ENCODE results near the gene GPSM1. TPM values are rescaled to one million over a fixed set of nuclear protein-coding genes. Genes with fewer than 3 reads are reported as not detected.

GPSM1 gene
- total and polyA plus RNA-seq, 3 donors from 2014 or later = 33.5 to 101 (median 84.4) TPM

DNA sequence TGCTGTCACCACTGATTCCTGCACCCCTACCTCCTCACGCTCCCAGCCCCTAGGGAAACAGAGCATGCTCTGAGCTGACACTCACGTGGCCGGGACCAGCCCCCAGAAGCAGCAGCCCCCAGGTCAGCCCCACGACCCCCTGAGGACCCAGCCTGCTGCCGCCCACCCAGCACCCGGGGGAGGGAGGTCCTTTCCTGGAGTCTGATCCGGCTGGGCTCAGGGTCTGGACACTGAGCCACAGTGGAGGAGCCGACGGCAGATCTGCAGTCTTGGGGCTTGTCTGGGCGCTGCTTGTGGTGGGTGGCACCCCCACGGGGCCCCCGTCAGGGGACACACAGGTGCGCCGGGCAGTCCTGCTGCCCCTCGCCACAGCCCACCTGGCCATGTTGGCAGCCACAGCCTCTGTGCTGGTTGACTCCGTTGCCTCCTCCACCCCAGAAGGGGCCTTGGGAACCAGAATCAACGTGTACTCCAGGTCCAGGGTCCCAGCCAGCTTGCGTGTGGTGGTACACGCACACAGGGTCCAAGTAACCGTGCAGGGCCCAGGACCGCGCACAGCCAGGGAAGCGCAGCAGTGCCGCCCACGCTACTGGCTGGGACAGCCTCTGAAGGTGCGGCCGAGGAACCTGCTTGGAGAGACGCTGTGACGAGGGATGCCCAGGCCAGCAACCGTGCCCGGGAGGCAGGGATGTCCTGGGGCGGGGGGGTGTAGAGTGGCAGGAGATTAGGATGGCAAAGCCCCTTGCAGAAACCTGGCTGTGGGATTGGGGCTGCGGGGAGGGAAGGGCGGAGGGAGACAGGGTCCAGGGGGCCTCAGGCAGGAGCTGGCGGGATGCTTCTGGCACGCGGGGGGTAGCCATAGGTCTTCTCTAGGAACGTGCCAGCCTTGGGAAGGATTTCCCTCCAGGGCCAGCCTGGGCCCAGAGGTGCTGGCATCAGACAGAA, 32.7 kb downstream of the GPSM1 start:
- no peak for TF ChIP-seq POLR2A (IDR thresholded peaks at IDR 0.05)
- TF ChIP-seq, protein P1, sequence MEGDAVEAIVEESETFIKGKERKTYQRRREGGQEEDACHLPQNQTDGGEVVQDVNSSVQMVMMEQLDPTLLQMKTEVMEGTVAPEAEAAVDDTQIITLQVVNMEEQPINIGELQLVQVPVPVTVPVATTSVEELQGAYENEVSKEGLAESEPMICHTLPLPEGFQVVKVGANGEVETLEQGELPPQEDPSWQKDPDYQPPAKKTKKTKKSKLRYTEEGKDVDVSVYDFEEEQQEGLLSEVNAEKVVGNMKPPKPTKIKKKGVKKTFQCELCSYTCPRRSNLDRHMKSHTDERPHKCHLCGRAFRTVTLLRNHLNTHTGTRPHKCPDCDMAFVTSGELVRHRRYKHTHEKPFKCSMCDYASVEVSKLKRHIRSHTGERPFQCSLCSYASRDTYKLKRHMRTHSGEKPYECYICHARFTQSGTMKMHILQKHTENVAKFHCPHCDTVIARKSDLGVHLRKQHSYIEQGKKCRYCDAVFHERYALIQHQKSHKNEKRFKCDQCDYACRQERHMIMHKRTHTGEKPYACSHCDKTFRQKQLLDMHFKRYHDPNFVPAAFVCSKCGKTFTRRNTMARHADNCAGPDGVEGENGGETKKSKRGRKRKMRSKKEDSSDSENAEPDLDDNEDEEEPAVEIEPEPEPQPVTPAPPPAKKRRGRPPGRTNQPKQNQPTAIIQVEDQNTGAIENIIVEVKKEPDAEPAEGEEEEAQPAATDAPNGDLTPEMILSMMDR (IDR thresholded peaks at IDR 0.05) = no peak
- DNase-seq = no peak
- no peaks in the 10 kb centered on the region for H3K9me3 ChIP-seq
- no peaks in the 10 kb centered on the region for H3K36me3 ChIP-seq (ENCODE audit: low read depth, missing control alignments)
- H3K27ac ChIP-seq = no peak overlapping the region
- no peaks in the 10 kb centered on the region for H3K27me3 ChIP-seq
- peaks cover 12% of the 10 kb centered on the region for H3K4me1 ChIP-seq
- 76 to 79% methylated on average over 17 to 36 of the region's 38 CpGs for WGBS, 2 donors
- intact Hi-C loops (cut with DNase I; ENCODE audit: low total_unique reads) = loop anchor here (10.0 kb wide), 1 partner anchor 1655 kb away; no protein-coding TSS in a partner anchor
- no peak overlapping the region for H3K4me3 ChIP-seq

DNA sequence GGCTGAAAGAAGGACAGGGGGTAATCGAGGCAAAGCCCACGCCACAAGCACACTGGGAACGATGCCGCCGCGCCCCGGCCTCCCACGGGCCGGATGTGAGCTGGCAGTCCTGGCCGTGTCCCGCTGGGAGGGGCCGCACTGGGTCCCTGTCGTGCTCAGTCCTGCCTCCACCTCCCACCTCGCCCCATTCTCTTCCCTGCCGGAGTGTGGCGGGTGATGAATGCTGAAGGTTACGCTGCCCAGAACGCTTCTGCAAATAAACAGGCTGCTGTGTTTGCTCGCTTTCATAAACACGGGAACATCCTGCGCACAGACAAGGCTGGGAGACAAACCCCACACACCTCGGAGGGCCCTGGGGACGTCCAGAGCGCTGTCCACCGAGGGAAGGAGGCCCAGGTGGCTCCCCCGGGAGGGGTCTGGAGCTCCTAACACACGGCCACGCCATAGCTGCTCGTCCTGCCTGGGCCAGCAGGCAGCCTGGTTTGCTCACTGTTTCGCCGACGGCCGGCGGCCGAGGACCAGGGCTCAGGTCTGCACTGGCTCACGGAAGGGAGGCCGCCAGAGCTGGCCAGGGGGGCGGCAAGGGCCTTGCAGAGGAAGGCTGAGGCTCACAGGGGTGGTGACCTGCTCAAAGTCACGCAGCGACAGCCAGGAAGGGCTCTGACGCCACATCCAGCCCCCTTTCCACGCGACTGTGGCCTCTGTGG, 33.9 kb downstream of the GPSM1 start:
- H3K9me3 ChIP-seq = no peaks in the 10 kb centered on the region
- no peak overlapping the region for H3K4me3 ChIP-seq
- intact Hi-C loops (cut with DNase I; ENCODE audit: low total_unique reads) = no loop called here
- 76 to 82% methylated on average over 24 to 43 of the region's 43 CpGs for WGBS, 2 donors
- no peaks in the 10 kb centered on the region for H3K36me3 ChIP-seq (ENCODE audit: low read depth, missing control alignments)
- no peaks in the 10 kb centered on the region for H3K27me3 ChIP-seq
- H3K4me1 ChIP-seq = peaks cover 7% of the 10 kb centered on the region
- TF ChIP-seq, protein P1 (IDR thresholded peaks at IDR 0.05) = no peak
- TF ChIP-seq POLR2A (IDR thresholded peaks at IDR 0.05) = no peak
- H3K27ac ChIP-seq = peak overlapping the region in 1 of 2 donors; percentile 19
- no peak for DNase-seq

DNA sequence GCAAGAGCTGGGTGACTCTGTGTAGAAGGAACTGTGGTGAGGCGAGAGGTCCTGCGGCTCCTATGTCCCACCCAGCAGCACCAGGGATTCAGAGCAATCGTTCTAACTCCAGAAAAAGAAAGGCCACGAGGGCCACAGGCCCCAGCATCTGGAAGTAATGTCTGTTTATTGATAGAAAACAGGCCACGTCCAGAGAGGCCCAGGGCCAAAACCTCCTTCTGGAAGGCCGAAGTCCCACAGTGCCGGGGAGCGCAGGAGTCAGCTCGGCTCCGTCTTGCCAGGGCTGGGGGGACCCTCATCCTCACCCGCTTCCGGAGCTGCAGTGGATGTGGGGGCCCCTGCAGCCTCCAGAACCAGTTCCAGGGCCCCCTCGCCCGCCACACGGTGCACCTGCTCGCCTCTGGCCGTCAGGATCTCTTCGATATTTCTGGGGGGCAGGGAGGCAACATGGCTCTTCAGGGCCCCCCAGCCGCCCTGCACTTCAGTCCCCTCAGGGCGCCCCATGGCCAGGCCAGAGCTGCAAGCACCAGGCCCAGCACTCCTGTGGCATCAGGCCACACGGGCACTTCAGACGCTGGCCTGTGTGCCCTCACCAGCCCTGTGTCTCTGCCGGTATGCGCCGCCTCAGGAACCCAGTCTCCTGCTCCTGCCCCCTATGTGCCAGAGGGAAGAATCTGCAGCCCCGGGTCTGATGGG, 34.6 kb downstream of the GPSM1 start:
- intact Hi-C loops (cut with DNase I; ENCODE audit: low total_unique reads) = no loop called here

DNA sequence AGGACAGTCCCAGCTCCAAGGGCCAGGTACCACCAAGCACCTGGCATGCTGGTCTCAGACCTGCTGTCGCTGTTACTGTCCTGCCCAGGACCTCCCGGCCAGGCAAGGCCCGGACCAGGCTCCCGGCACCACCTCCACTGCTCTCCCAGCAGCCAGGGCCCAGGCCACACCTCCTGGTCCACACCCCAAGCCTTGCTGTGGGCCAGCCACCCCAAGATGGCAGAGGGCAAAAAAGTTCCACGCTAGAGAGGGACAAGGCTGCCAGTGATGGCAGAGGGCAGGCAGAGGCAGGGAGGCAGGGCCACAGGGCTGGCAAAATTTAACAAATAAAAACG, 35.1 kb downstream of the GPSM1 start:
- H3K4me1 ChIP-seq = peaks cover 7% of the 10 kb centered on the region
- intact Hi-C loops (cut with DNase I; ENCODE audit: low total_unique reads) = no loop called here
- no peak for DNase-seq
- H3K9me3 ChIP-seq = no peaks in the 10 kb centered on the region
- no peaks in the 10 kb centered on the region for H3K36me3 ChIP-seq (ENCODE audit: low read depth, missing control alignments)
- no peaks in the 10 kb centered on the region for H3K27me3 ChIP-seq
- peak overlapping the region in 1 of 2 donors; percentile 94 for H3K27ac ChIP-seq
- TF ChIP-seq, protein P1 (IDR thresholded peaks at IDR 0.05) = no peak
- TF ChIP-seq POLR2A (IDR thresholded peaks at IDR 0.05) = no peak
- WGBS, 2 donors = 92% methylated on average over 6 of the region's 6 CpGs
- H3K4me3 ChIP-seq = peak overlapping the region in 1 of 2 donors; percentile 71

More for the DNA sequence above, 34.6 kb downstream of the GPSM1 start:
- 75 to 83% methylated on average over 19 to 26 of the region's 26 CpGs for WGBS, 2 donors
- H3K27me3 ChIP-seq = no peaks in the 10 kb centered on the region
- H3K4me3 ChIP-seq = no peak overlapping the region
- H3K4me1 ChIP-seq = peaks cover 7% of the 10 kb centered on the region
- H3K27ac ChIP-seq = peak overlapping the region in 1 of 2 donors; percentile 19
- DNase-seq = no peak
- no peak for TF ChIP-seq POLR2A (IDR thresholded peaks at IDR 0.05)
- TF ChIP-seq, protein P1 (IDR thresholded peaks at IDR 0.05) = no peak
- H3K36me3 ChIP-seq (ENCODE audit: low read depth, missing control alignments) = no peaks in the 10 kb centered on the region
- H3K9me3 ChIP-seq = no peaks in the 10 kb centered on the region
